H1 (cell line): Measurements from ENCODE around the gene RAD50. TPM values are rescaled to one million over a fixed set of nuclear protein-coding genes. Genes with fewer than 3 reads are reported as not detected.

Source experiments
- CTCF ChIA-PET: fragments of 300-600 bp; sonication (Branson Sonifier 250); formaldehyde crosslinking; loops from one replicate; lab custom pipeline; 2021; ENCODE audit not compliant: partially characterized antibody; lab: Charles Lee
- POLR2A ChIA-PET: fragments of 300-600 bp; sonication (Branson Sonifier 250); formaldehyde crosslinking; loops from one replicate; lab custom pipeline; 2021; ENCODE audit warnings: inconsistent platforms; ENCODE audit not compliant: partially characterized antibody; lab: Charles Lee
- DNase-seq, 2 experiments: peaks; one replicate each; pipeline versions ENCODE4 v3.0.0 to v3.0.0-alpha.2; 2010 to 2022; ENCODE audit warnings: low spot score in 2 of 2, low read depth in 1 of 2, mixed read lengths in 1 of 2
- FAIRE-seq: peaks from 2 replicates; lab custom pipeline; 2011; peaks lifted over from hg19 to GRCh38; lab: Jason Lieb, UNC
- H2AFZ ChIP-seq: 2 replicates; pipeline ENCODE4 v1.8.1; 2012; ENCODE audit warnings: low read length, inconsistent platforms
- H2AK5ac ChIP-seq: 2 replicates; pipeline ENCODE4 v1.6.1; 2013; ENCODE audit warnings: low read depth, low read length
- H2BK120ac ChIP-seq: replicated peaks from 2 replicates; pipeline ENCODE3; 2013; ENCODE audit warnings: low read depth, low read length, inconsistent platforms
- H2BK12ac ChIP-seq: 2 replicates; pipeline ENCODE4 v1.6.1; 2013; ENCODE audit warnings: low read depth, low read length
- H2BK15ac ChIP-seq: 2 replicates; pipeline ENCODE4 v1.6.1; 2013; ENCODE audit warnings: low read length
- H2BK20ac ChIP-seq: 2 replicates; pipeline ENCODE4 v1.6.1; 2013; ENCODE audit warnings: low read length
- H2BK5ac ChIP-seq: 2 replicates; pipeline ENCODE4 v1.6.1; 2013; ENCODE audit warnings: low read depth, low read length
- H3K14ac ChIP-seq: 2 replicates; pipeline ENCODE4 v1.6.1; 2013; ENCODE audit warnings: inconsistent platforms; ENCODE audit not compliant: insufficient read length
- H3K18ac ChIP-seq: 2 replicates; pipeline ENCODE4 v1.6.1; 2013; ENCODE audit warnings: low read length; ENCODE audit errors: extremely low read depth
- H3K23ac ChIP-seq: 2 replicates; pipeline ENCODE4 v1.6.1; 2013; ENCODE audit warnings: inconsistent platforms; ENCODE audit not compliant: insufficient read length
- H3K23me2 ChIP-seq: 2 replicates; pipeline ENCODE4 v1.6.1; 2013; ENCODE audit warnings: low read depth, low read length
- H3K27ac ChIP-seq: 2 replicates; pipeline ENCODE4 v1.6.1; 2011; ENCODE audit warnings: low read depth, low read length, inconsistent platforms
- H3K27me3 ChIP-seq, 4 experiments: replicated peaks in 1 of 4; 1 replicate in 1 of 4; 2 replicates in 3 of 4; pipeline versions ENCODE4 v1.6.1 to v1.8.1; 2011 to 2013; ENCODE audit warnings: low read length in 3 of 4, mild to moderate bottlenecking in 3 of 4, inconsistent platforms in 2 of 4, mixed read lengths in 2 of 4, moderate library complexity in 1 of 4; ENCODE audit not compliant: control insufficient read depth in 3 of 4, insufficient read depth in 3 of 4; ENCODE audit errors: extremely low read depth in 1 of 4
- H3K36me3 ChIP-seq, 4 experiments: 2 replicates each; pipeline versions ENCODE4 v1.6.1 to v1.8.1; 2011 to 2013; ENCODE audit warnings: mild to moderate bottlenecking in 4 of 4, low read length in 3 of 4, moderate library complexity in 2 of 4, control low read depth in 1 of 4, inconsistent platforms in 1 of 4; ENCODE audit not compliant: insufficient read depth in 4 of 4, control insufficient read depth in 2 of 4
- H3K4ac ChIP-seq: replicated peaks from 2 replicates; pipeline ENCODE3; 2013; ENCODE audit warnings: low read length, low read depth, mixed read lengths, inconsistent platforms; ENCODE audit not compliant: insufficient read length
- H3K4me1 ChIP-seq, 4 experiments: replicated peaks in 1 of 4; 1 replicate in 1 of 4; 2 replicates in 3 of 4; pipeline versions ENCODE4 v1.6.1 to v1.8.1; 2011 to 2013; ENCODE audit warnings: low read length in 3 of 4, inconsistent platforms in 2 of 4, mixed read lengths in 1 of 4; ENCODE audit not compliant: insufficient read depth in 4 of 4, control insufficient read depth in 3 of 4
- H3K4me2 ChIP-seq, 2 experiments: 2 replicates each; pipeline versions ENCODE4 v1.6.1 to v1.8.1; 2011 to 2013; ENCODE audit warnings: low read depth in 2 of 2, low read length in 2 of 2, control low read depth in 1 of 2, inconsistent platforms in 1 of 2, mild to moderate bottlenecking in 1 of 2; ENCODE audit not compliant: insufficient read depth in 1 of 2
- H3K4me3 ChIP-seq, 4 experiments: fragments of 200-600, 300-600 bp in 1 of 4; sonication (generic), shearing (Covaris generic), sonication (Bioruptor Twin) in 1 of 4; 2 replicates each; pipeline versions ENCODE4 v1.5.1 to v1.8.1; 2011 to 2016; ENCODE audit warnings: low read length in 4 of 4, low read depth in 3 of 4, control low read depth in 2 of 4, inconsistent platforms in 2 of 4, mild to moderate bottlenecking in 2 of 4, mixed read lengths in 1 of 4, moderate library complexity in 1 of 4; ENCODE audit not compliant: insufficient read depth in 2 of 4; ENCODE audit errors: extremely low read depth in 1 of 4
- H3K56ac ChIP-seq: replicated peaks from 2 replicates; pipeline ENCODE3; 2013; ENCODE audit warnings: low read depth, mild to moderate bottlenecking, mixed read lengths, low read length, inconsistent platforms; ENCODE audit not compliant: insufficient read length
- H3K79me1 ChIP-seq: 2 replicates; pipeline ENCODE4 v1.6.1; 2013; ENCODE audit warnings: low read depth, low read length, control low read depth
- H3K79me2 ChIP-seq, 2 experiments: 2 replicates each; pipeline versions ENCODE4 v1.6.1 to v1.8.1; 2012 to 2013; ENCODE audit warnings: low read length in 2 of 2, mild to moderate bottlenecking in 2 of 2, inconsistent platforms in 1 of 2; ENCODE audit not compliant: insufficient read depth in 2 of 2, control insufficient read depth in 1 of 2
- H3K9ac ChIP-seq, 4 experiments: replicated peaks in 1 of 4; 1 replicate in 1 of 4; 2 replicates in 3 of 4; pipeline versions ENCODE4 v1.6.1 to v1.8.1; 2011 to 2013; ENCODE audit warnings: low read depth in 3 of 4, low read length in 3 of 4, control low read depth in 2 of 4, mild to moderate bottlenecking in 2 of 4, moderate library complexity in 2 of 4, inconsistent platforms in 1 of 4; ENCODE audit errors: extremely low read depth in 1 of 4
- H3K9me3 ChIP-seq, 2 experiments: 2 replicates each; pipeline versions ENCODE4 v1.6.1 to v1.8.1; 2012 to 2013; ENCODE audit warnings: mild to moderate bottlenecking in 2 of 2, moderate library complexity in 2 of 2, control low read depth in 1 of 2, inconsistent platforms in 1 of 2, low read depth in 1 of 2, low read length in 1 of 2, mixed read lengths in 1 of 2; ENCODE audit not compliant: insufficient read depth in 2 of 2
- H4K20me1 ChIP-seq, 2 experiments: replicated peaks in 1 of 2; 2 replicates each; pipeline versions ENCODE3 to v1.8.1; 2011 to 2013; ENCODE audit warnings: inconsistent platforms in 2 of 2, low read length in 2 of 2, mild to moderate bottlenecking in 1 of 2; ENCODE audit not compliant: insufficient read depth in 2 of 2, control insufficient read depth in 1 of 2
- H4K5ac ChIP-seq: 2 replicates; pipeline ENCODE4 v1.6.1; 2013; ENCODE audit warnings: low read length, low read depth, mixed read lengths, inconsistent platforms; ENCODE audit not compliant: insufficient read length
- H4K8ac ChIP-seq: 2 replicates; pipeline ENCODE4 v1.8.0; 2013; ENCODE audit warnings: mild to moderate bottlenecking, moderate library complexity, low read length, inconsistent platforms; ENCODE audit not compliant: insufficient read depth; ENCODE audit errors: extremely low read depth
- H4K91ac ChIP-seq: replicated peaks from 2 replicates; pipeline ENCODE3; 2013; ENCODE audit warnings: low read length, mixed read lengths, inconsistent platforms; ENCODE audit not compliant: insufficient read length
- BCL11A ChIP-seq, 2 experiments: IDR thresholded peaks; one replicate each; pipeline ENCODE4 v1.6.1; 2011; ENCODE audit warnings: low read depth in 2 of 2, low read length in 2 of 2, mild to moderate bottlenecking in 2 of 2
- SAP30 ChIP-seq: fragments of 300-600 bp; sonication (generic); IDR thresholded peaks from 2 replicates; pipeline ENCODE4 v1.7.1; 2012; ENCODE audit warnings: low read length, moderate library complexity, mild to moderate bottlenecking, inconsistent platforms; ENCODE audit not compliant: insufficient read depth, insufficient replicate concordance
- TAF1 ChIP-seq: IDR thresholded peaks from 2 replicates; pipeline ENCODE4 v1.6.1; 2011; ENCODE audit warnings: mild to moderate bottlenecking, low read depth, low read length
- TAF7 ChIP-seq: optimal IDR thresholded peaks from 2 replicates; pipeline ENCODE3; 2011; ENCODE audit warnings: low read depth, mild to moderate bottlenecking, inconsistent platforms, low read length, moderate library complexity, borderline replicate concordance
- USF2 ChIP-seq: IDR thresholded peaks from 2 replicates; pipeline ENCODE4 v1.6.1; 2011; ENCODE audit warnings: low read length, improper control_type of control experiment
- WGBS, 2 experiments: shearing (Covaris generic) in 1 of 2; methylation state at CpG; one replicate each; pipeline versions ENCODE4 v1.1.6 to v1.1.7; 2013 to 2015; ENCODE audit warnings: low lambda C conversion rate in 2 of 2, mixed read lengths in 2 of 2, inconsistent platforms in 1 of 2, low coverage in 1 of 2, missing lambda C conversion rate in 1 of 2; ENCODE audit not compliant: insufficient replicate concordance in 2 of 2, insufficient coverage in 1 of 2, insufficient read length in 1 of 2; ENCODE audit errors: extremely low coverage in 1 of 2, missing lambda C conversion rate in 1 of 2; 5-methylcytosine and 5-hydroxymethylcytosine counted together
- polyA plus RNA-seq, 7 experiments: library from polyadenylated mRNA; depleted of rRNA in 3 of 7; stranded (reverse) in 5 of 7; unstranded in 2 of 7; fragments of >200 nt in 5 of 7; fragments of 200-250 nt in 2 of 7; gene quantifications; 1 replicate in 5 of 7; 2 replicates in 1 of 7; 4 replicates in 1 of 7; pipeline versions ENCODE4 v1.2.1 to v1.2.3, GENCODE V29; 2011 to 2013; ENCODE audit warnings: missing spikeins in 2 of 7, mixed read lengths in 2 of 7
- total RNA-seq: library from RNA; stranded (reverse); fragmentation: NEBNext Ultra II Directional; extraction: Animal tissue kit (Norgen Biotek cat#: 25700); gene quantifications from 2 replicates; pipeline ENCODE4 v1.2.1, GENCODE V29; 2021

RAD50 gene
- total and polyA plus RNA-seq, 2 of the 8 experiments (the other 6 are each of a cell fraction or from before 2014, with no cell fraction given), result 10.1 to 39.4 TPM

GRCh38 chr5:132589467-132589866, 32.7 kb downstream of the RAD50 start:
- no peak overlapping the region for H2BK20ac ChIP-seq
- no peak overlapping the region for H2BK12ac ChIP-seq
- POLR2A ChIA-PET, result no interaction called here
- no peak for DNase-seq
- H3K18ac ChIP-seq, result no peak overlapping the region
- H3K23ac ChIP-seq, result no peak overlapping the region
- no peaks in the 10 kb centered on the region for H3K79me1 ChIP-seq
- no peak overlapping the region for H2BK120ac ChIP-seq
- H3K4ac ChIP-seq, result no peak overlapping the region
- no peak overlapping the region for H2AK5ac ChIP-seq
- CTCF ChIA-PET, result no interaction called here
- H4K91ac ChIP-seq, result no peak overlapping the region
- no peak overlapping the region for H4K8ac ChIP-seq
- no peak overlapping the region for H3K9ac ChIP-seq
- no peak overlapping the region for H3K4me3 ChIP-seq
- H3K27ac ChIP-seq, result no peak overlapping the region
- no peak overlapping the region for H3K56ac ChIP-seq
- no peaks in the 10 kb centered on the region for H3K4me1 ChIP-seq
- no peaks in the 10 kb centered on the region for H3K9me3 ChIP-seq
- H3K23me2 ChIP-seq, result no peaks in the 10 kb centered on the region
- no peak overlapping the region for H2AFZ ChIP-seq
- H3K36me3 ChIP-seq, result peaks cover 0 to 33% (median 11%) of the 10 kb centered on the region in 4 experiments; a peak in 4 of 8 replicates
- H3K4me2 ChIP-seq, result no peak overlapping the region
- FAIRE-seq, result no peak
- H3K79me2 ChIP-seq, result no peaks in the 10 kb centered on the region
- H4K5ac ChIP-seq, result no peak overlapping the region
- no peak overlapping the region for H2BK5ac ChIP-seq
- H3K27me3 ChIP-seq, result no peaks in the 10 kb centered on the region
- no peak overlapping the region for H2BK15ac ChIP-seq
- no peak overlapping the region for H3K14ac ChIP-seq
- peaks cover 0 to 1% of the 10 kb centered on the region in 2 experiments for H4K20me1 ChIP-seq
- WGBS, 2 experiments, result 83% methylated on average over 1 of the region's 1 CpG; no CpG with 5 or more reads in 1 of the 2 experiments
- no peak for TF ChIP-seq USF2
- TF ChIP-seq BCL11A (IDR thresholded peaks at IDR 0.05; ENCODE audit: low read depth in 2 of 2, low read length in 2 of 2), result no peak
- no peak for TF ChIP-seq SAP30
- TF ChIP-seq TAF1, result no peak
- no peak for TF ChIP-seq TAF7
